ENCODE data around the gene GOLGA8O.
"Not testable (repeated sequence)": the region's sequence is repeated elsewhere in the genome, so short reads cannot be mapped to it uniquely, and the experiment has no call there.

- TF ChIP-seq CTCF, POLR2A (IDR thresholded peaks at IDR 0.05): not testable (repeated sequence)
Measured at GRCh38 chr15:32455534-32455933, at the start of gene GOLGA8O.

Measured in testis (tissue), 2 donors.